IMR-90 (cell line): ENCODE results near the gene LECT2.

Experiments
- BHLHE40 ChIP-seq: fragments of 150-350 bp; IDR thresholded peaks from 2 replicates; pipeline ENCODE4 v1.6.1; 2016; ENCODE audit warnings: mild to moderate bottlenecking, low read depth, low read length
- CEBPB ChIP-seq: IDR thresholded peaks from 2 replicates; pipeline ENCODE4 v1.6.1; 2012; ENCODE audit warnings: low read depth, low read length, improper control_type of control experiment
- CTCF ChIP-seq: conservative IDR thresholded peaks from 2 replicates; pipeline ENCODE4 v1.5.1; 2012; ENCODE audit warnings: mild to moderate bottlenecking, low read depth, low read length, improper control_type of control experiment
- ELK1 ChIP-seq: fragments of 150-350 bp; IDR thresholded peaks from 2 replicates; pipeline ENCODE4 v1.6.1; 2016; ENCODE audit warnings: low read depth, mild to moderate bottlenecking, low read length, moderate library complexity, borderline replicate concordance
- POLR2A ChIP-seq: IDR thresholded peaks from 2 replicates; pipeline ENCODE4 v1.6.1; 2012; ENCODE audit warnings: mild to moderate bottlenecking, low read depth, low read length
- RAD21 ChIP-seq: IDR thresholded peaks from 2 replicates; pipeline ENCODE4 v1.6.1; 2012; ENCODE audit warnings: low read length, improper control_type of control experiment
- RCOR1 ChIP-seq: IDR thresholded peaks from 2 replicates; pipeline ENCODE4 v1.6.1; 2012; ENCODE audit warnings: mild to moderate bottlenecking, low read length, improper control_type of control experiment; ENCODE audit not compliant: insufficient replicate concordance
- RFX5 ChIP-seq: IDR thresholded peaks from 2 replicates; pipeline ENCODE4 v1.8.0; 2012; ENCODE audit warnings: low read depth, mild to moderate bottlenecking, low read length, moderate library complexity
- SMC3 ChIP-seq: fragments of 150-350 bp; IDR thresholded peaks from 2 replicates; pipeline ENCODE4 v1.6.1; 2016; ENCODE audit warnings: low read depth, mild to moderate bottlenecking, antibody characterized with exemption, low read length, moderate library complexity

- no peak for TF ChIP-seq CTCF
- no peak for TF ChIP-seq POLR2A
- no peak for TF ChIP-seq BHLHE40
- no peak for TF ChIP-seq SMC3
- TF ChIP-seq ELK1: no peak
- TF ChIP-seq CEBPB: no peak
- no peak for TF ChIP-seq RCOR1
- no peak for TF ChIP-seq RFX5
- TF ChIP-seq RAD21: no peak
Measured at GRCh38 chr5:135966165-135966564, 11.4 kb upstream of the LECT2 start.
